HG03378 (cell line): Measurements from ENCODE around the gene SLC37A3.
"Not testable (repeated sequence)": the region's sequence is repeated elsewhere in the genome, so short reads cannot be mapped to it uniquely, and the experiment has no call there.

Experiments
- ATAC-seq: cut with Tn5 transposase; IDR thresholded peaks from one replicate; pipeline ENCODE4 v1.9.1; 2021; ENCODE audit warnings: mild to moderate bottlenecking, moderate library complexity; ENCODE audit not compliant: unreplicated experiment

Gene SLC37A3, protein sequence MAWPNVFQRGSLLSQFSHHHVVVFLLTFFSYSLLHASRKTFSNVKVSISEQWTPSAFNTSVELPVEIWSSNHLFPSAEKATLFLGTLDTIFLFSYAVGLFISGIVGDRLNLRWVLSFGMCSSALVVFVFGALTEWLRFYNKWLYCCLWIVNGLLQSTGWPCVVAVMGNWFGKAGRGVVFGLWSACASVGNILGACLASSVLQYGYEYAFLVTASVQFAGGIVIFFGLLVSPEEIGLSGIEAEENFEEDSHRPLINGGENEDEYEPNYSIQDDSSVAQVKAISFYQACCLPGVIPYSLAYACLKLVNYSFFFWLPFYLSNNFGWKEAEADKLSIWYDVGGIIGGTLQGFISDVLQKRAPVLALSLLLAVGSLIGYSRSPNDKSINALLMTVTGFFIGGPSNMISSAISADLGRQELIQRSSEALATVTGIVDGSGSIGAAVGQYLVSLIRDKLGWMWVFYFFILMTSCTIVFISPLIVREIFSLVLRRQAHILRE

GRCh38 chr7:140397784-140398750 is at the start of gene SLC37A3:
TSS of gene SLC37A3 (minus strand) at chr7:140398530. CDS start at chr7:140382526, 16,004 bp downstream.
- ATAC-seq, result peak; percentile 80

DNA sequence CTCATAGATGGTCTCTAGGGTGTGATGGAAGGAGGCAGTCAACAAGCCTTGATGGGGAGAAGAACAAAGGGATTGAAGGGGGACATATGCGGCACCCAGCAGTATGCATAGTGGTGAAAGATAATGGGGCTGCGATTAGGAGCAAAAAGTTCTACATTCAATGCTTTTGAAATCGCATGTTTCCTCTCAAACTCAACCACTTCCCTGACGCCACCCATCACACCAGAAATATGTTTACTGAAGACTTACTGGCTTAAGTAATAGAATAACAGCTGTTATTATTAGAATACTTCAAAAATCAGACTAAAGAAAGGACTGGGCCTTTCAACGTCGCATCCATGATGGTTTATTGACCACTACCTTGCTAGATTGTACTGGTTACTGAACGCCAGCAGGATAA is 49.5 kb upstream of the SLC37A3 start:
- no peak for ATAC-seq

GRCh38 chr7:140446467-140446866 is 48.1 kb upstream of the SLC37A3 start:
- ATAC-seq, result no peak

DNA sequence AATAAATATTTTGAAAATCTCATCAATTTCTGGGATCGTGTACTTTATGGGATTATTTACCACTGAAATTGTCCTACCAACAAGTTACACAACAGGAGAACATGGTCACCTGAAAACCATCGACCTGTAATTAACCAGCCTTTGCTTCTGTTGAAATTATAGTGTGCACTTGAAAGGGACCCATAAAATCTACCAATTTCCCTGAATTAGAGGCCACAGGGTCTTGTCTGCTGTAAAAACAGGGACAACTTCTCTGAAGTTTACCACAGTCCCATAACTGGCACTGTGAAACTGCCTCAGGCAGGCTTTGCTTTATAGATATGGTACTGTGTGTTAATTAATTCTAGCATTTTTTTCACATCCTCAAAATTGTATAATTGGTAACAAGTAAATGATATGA is 43.2 kb upstream of the SLC37A3 start:
- no peak for ATAC-seq

DNA sequence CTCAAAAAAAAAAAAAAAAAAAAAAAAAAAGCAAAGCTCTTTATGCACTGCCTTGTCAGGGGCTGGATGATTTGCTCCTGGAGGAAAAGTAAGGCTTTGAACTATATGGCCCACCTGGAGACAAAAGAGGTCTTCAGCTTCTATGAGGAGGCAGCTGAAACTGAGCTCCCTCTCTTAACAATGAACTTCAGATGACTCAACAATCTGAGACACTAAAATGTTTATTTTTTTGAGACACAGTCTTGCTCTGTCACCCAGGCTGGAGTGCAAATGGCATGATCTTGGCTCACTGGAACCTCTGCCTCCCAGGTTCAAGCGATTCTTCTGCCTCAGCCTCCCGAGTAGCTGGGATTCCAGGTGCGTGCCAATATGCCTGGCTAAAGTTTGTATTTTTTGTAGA is 42.3 kb upstream of the SLC37A3 start:
- ATAC-seq, result no peak

GRCh38 chr7:140439359-140439758 is 41.0 kb upstream of the SLC37A3 start:
- ATAC-seq, result no peak

- ATAC-seq, result no peak
Observed at GRCh38 chr7:140435252-140435895, 37.0 kb upstream of the SLC37A3 start.

DNA sequence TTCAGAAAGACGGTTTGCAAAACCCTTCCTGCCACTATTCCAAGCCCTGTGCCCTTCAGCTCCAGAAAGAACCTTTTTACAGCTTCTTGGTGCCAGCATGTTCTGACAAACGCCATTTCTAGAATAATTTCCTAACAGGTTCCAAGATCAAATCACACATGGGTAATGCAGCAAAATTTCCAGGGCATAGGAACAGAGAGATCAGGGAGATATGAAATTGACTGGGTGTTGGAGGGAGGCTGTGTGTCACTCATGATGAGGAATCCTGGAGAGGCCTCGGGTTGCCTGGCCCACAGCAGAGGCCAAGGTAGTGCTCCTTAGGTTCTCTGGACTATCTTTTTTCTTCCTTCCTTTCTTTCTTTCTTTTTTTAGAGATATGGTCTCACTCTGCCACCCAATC is 35.1 kb upstream of the SLC37A3 start:
- no peak for ATAC-seq

DNA sequence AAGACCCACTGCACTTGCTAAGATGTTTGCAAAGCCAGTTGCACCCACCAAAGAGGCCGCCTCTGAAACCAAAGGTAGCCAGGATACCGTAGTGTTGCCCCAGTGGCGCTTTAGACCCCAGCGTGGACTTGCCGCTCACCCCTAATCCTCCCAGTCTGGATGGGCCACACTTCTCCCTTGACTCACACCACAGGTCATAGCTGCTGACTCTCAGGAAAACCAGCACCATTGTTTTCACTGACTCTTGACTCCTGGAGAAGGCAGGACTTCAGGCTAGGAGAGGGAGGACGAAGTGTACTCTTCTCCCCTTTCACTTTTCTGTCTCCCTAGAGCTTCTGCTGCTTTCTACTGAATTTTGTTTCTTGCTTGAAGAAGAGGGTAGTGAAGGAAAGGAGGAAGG is 27.8 kb upstream of the SLC37A3 start:
- ATAC-seq, result no peak

DNA sequence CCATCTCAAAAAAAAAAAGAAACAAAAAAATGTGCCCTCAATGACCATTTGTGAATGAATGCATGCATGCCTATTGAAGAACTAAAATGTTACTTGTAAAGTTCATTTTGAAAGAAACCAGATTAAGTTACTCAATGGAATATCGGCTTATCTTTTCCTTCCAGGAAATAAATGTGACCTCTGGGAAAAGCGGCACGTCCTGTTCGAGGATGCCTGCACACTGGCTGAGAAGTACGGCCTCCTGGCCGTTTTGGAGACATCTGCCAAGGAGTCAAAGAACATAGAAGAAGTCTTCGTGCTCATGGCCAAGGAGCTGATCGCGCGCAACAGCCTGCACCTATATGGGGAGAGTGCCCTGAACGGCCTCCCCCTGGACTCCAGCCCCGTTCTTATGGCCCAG is 27.4 kb upstream of the SLC37A3 start:
- no peak for ATAC-seq

- no peak for ATAC-seq
Observed at GRCh38 chr7:140423501-140423900, 25.2 kb upstream of the SLC37A3 start.

DNA sequence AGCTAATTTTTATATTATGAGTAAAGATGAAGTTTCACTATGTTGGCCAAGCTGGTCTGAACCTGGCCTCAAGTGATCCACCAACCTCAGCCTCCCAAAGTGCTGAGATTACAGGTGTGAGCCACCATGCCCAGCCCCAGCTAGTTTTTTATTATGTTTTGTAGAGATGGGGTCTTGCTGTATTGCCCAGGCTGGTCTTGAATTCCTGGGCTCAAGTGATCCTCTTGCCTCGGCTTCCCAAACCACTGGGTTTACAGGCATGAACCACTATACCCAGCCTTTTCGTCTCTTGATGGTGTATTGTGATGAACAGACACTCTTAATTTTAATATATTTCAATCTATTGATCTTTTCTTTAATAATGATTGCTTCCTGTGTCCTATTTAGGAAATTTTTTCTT is 23.2 kb upstream of the SLC37A3 start:
- no peak for ATAC-seq

DNA sequence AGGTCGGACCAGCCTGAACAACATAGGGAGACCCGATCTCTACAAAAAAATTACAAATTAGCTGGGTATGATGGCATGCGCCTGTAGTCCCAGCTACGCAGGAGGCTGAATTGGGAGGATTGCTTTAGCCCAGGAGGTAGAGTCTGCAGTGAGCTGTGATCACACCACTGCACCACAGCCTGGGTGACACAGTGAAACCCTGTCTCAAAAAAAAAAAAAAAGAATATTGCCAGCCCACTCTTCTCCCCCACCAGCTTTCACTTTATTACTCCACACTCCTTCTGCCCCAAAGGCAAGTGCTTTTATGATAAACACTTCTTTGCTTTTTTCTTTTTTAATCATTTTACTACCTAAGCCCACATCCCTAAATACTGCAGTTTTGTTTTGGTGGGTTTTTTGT is 20.3 kb upstream of the SLC37A3 start:
- no peak for ATAC-seq

GRCh38 chr7:140418156-140418472 is 19.8 kb upstream of the SLC37A3 start:
- not testable (repeated sequence) for ATAC-seq

- ATAC-seq, result no peak
Observed at GRCh38 chr7:140417456-140418155, 19.3 kb upstream of the SLC37A3 start.

- ATAC-seq, result no peak
Observed at GRCh38 chr7:140416560-140416959, 18.2 kb upstream of the SLC37A3 start.

DNA sequence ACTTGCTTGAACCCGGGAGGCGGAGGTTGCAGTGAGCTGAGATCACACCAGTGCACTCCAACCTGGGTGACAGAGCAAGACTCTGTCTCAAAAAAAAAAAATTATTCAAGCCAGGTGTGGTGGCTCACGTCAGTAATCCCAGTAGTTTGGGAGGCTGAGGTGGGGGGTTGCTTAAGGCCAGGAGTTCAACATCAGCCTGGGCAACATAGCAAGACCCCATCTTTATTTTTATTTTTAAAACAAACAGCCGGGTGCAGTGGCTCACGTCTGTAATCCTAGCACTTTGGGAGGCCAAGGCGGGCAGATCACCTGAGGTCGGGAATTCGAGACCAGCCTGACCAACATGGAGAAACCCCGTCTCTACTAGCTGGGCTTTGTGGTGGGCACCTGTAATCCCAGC is 17.5 kb upstream of the SLC37A3 start:
- ATAC-seq, result not testable (repeated sequence)

GRCh38 chr7:140415361-140415760 is 17.0 kb upstream of the SLC37A3 start:
- no peak for ATAC-seq

DNA sequence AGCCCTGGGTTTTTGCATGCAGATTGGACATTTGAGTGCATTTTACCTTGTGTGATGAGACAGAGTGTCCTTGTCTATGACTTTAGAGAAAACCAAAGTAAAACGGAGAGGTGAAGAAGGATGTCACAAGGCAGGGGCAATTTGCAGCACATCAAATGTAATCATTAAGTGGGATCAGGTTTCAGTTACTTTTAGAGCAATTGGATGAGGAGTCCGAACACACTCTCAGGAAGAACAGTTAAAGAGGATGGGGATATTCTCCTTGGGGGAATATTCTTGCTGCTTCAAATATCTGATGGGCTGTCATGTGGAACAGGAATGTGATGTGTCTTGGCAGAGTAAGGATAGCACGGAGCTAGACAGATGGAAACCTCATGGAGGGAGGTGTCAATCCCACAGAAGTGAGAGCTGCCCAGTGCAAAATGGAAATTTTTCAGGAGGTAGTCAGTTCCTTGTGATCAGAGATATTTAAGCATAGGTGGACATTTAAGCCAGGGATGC is 6.3 kb upstream of the SLC37A3 start:
- ATAC-seq, result no peak

GRCh38 chr7:140403878-140404564 is 5.7 kb upstream of the SLC37A3 start, which contains the start of gene RAB19:
TSS of gene RAB19 (plus strand) at chr7:140404058. CDS start at chr7:140407647, 3,589 bp downstream.
- ATAC-seq, result no peak
